DND-41 (cell line): ENCODE measurements around the gene ZNF765.

Experiments used
- CTCF ChIP-seq: IDR thresholded peaks from 2 replicates; pipeline ENCODE4 v1.5.1; 2012; ENCODE audit warnings: borderline replicate concordance, low read length, moderate library complexity, mild to moderate bottlenecking; ENCODE audit not compliant: poor library complexity, severe bottlenecking; ENCODE audit errors: extremely low read depth
- EZH2 ChIP-seq: IDR thresholded peaks from 3 replicates; pipeline ENCODE4 v1.6.1; 2012; ENCODE audit warnings: borderline replicate concordance, low read depth, mild to moderate bottlenecking, moderate library complexity, low read length, inconsistent platforms; ENCODE audit not compliant: severe bottlenecking

- TF ChIP-seq CTCF (no peak), EZH2 (no peak)
Observed at GRCh38 chr19:53381376-53381775, 13.6 kb upstream of the ZNF765 start.
